Upper lobe of left lung (tissue), 6 donors: ENCODE results near the gene SUPT4H1. TPM values are rescaled to one million over a fixed set of nuclear protein-coding genes. Genes with fewer than 3 reads are reported as not detected.
A peak's percentile ranks its signal among the peaks of the same experiment; 100 is the strongest.

Experiments
- ATAC-seq, 2 donors: fragments of 200-7000 bp; cut with Tn5 transposase; one replicate each; pipeline ENCODE4 v1.9.1; 2022; ENCODE audit warnings: mild to moderate bottlenecking in 2 of 2, moderate library complexity in 2 of 2; ENCODE audit not compliant: low FRiP score in 2 of 2
- DNase-seq, 2 donors: peaks; one replicate each; pipeline ENCODE4 v3.0.0-alpha.2; 2019 to 2020
- H3K27ac ChIP-seq, 4 donors: fragments of 200-600 bp; sonication (generic); one replicate each; pipeline ENCODE4 v1.5.1; 2016 to 2019
- H3K27me3 ChIP-seq, 4 donors: fragments of 200-600 bp; sonication (generic); one replicate each; pipeline ENCODE4 v1.5.1; 2017 to 2019
- H3K36me3 ChIP-seq, 4 donors: fragments of 200-600 bp; sonication (generic); one replicate each; pipeline ENCODE4 v1.5.1; 2016 to 2019
- H3K4me1 ChIP-seq, 4 donors: fragments of 200-600 bp; sonication (generic); one replicate each; pipeline ENCODE4 v1.5.1; 2018 to 2019
- H3K4me3 ChIP-seq, 4 donors: fragments of 200-600 bp; sonication (generic); one replicate each; pipeline ENCODE4 v1.5.1; 2017 to 2019; ENCODE audit warnings: mild to moderate bottlenecking in 2 of 4, moderate library complexity in 1 of 4
- H3K9me3 ChIP-seq, 4 donors: fragments of 200-600 bp; sonication (generic); one replicate each; pipeline ENCODE4 v1.5.1; 2018 to 2019
- EP300 ChIP-seq, 4 donors: sonication (generic); formaldehyde crosslinking; IDR thresholded peaks; one replicate each; pipeline ENCODE4 v1.5.1; 2017; ENCODE audit warnings: antibody characterized with exemption in 4 of 4, control low read depth in 2 of 4
- POLR2A ChIP-seq, 4 donors: fragments of 450-650 bp; IDR thresholded peaks; one replicate each; pipeline ENCODE4 v1.5.1; 2016 to 2017; ENCODE audit warnings: antibody characterized with exemption in 4 of 4, mild to moderate bottlenecking in 2 of 4
- POLR2AphosphoS5 ChIP-seq, 2 donors: sonication (generic); formaldehyde crosslinking; IDR thresholded peaks; one replicate each; pipeline ENCODE4 v1.5.1; 2017; ENCODE audit warnings: antibody characterized with exemption in 2 of 2
- WGBS, 2 donors: methylation state at CpG; one replicate each; pipeline ENCODE4 v1.1.5; 2017 to 2018; 5-methylcytosine and 5-hydroxymethylcytosine counted together
- total RNA-seq, 6 donors: library from RNA; depleted of rRNA in 4 of 6; stranded (reverse); fragments of >200 nt in 4 of 6; gene quantifications; one replicate each; pipeline versions ENCODE4 v1.1.0 to v1.2.1, GENCODE V29; 2016 to 2021
- TF ChIP-seq, protein P1 (sequence below), 6 experiments: fragments of 450-650 bp in 4 of 6; fragments of 200-600 bp in 2 of 6; sonication (generic) in 2 of 6; IDR thresholded peaks; one replicate each; pipeline ENCODE4 v1.5.1; 2016 to 2019; ENCODE audit warnings: antibody characterized with exemption in 6 of 6
- donor health status: DM: no; HTN: no; CAD: no; lungs with moderate emphysema.
- donor health status: DM: no; HTN: yes; CAD: no; lungs with severe emphysema.

Gene SUPT4H1
- total RNA-seq, 6 donors from 2014 or later, result 22.0 to 80.5 (median 40.4) TPM

DNA sequence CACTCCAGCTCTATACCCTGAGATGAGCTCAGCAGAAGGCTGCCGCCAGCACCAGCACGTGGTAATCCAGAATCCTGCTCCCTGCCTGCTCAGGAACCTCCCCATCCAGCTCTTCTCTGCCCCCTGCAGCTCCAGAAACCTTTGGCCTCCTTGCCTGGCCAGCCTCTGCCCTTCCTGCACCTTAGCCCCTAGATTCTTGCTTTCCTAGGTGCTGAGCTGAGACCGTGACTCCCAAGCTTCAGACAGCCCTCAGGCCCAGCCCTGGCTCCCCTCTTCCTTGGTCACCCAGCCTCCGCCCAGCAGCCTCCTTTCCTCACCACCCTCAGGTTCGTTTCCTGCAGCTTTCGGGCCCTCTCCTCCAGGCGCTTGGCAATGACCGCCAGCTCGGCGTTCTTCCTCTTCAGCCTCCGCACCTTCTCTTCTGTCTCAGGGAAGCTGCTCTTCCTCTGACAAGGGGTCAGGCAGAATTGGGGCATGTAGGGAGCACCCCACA, 26.0 kb downstream of the SUPT4H1 start:
- Histone ChIP-seq H3K4me1 (peaks cover 4 to 27% (median 20%) of the 10 kb centered on the region in 4 donors), H3K36me3 (no peaks in the 10 kb centered on the region), H3K9me3 (no peaks in the 10 kb centered on the region), H3K27me3 (peaks cover 0 to 5% (median 0%) of the 10 kb centered on the region in 4 donors), H3K27ac (no peak overlapping the region), H3K4me3 (no peak overlapping the region)
- TF ChIP-seq, protein P1, sequence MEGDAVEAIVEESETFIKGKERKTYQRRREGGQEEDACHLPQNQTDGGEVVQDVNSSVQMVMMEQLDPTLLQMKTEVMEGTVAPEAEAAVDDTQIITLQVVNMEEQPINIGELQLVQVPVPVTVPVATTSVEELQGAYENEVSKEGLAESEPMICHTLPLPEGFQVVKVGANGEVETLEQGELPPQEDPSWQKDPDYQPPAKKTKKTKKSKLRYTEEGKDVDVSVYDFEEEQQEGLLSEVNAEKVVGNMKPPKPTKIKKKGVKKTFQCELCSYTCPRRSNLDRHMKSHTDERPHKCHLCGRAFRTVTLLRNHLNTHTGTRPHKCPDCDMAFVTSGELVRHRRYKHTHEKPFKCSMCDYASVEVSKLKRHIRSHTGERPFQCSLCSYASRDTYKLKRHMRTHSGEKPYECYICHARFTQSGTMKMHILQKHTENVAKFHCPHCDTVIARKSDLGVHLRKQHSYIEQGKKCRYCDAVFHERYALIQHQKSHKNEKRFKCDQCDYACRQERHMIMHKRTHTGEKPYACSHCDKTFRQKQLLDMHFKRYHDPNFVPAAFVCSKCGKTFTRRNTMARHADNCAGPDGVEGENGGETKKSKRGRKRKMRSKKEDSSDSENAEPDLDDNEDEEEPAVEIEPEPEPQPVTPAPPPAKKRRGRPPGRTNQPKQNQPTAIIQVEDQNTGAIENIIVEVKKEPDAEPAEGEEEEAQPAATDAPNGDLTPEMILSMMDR (IDR thresholded peaks at IDR 0.05), result no peak
- no peak for TF ChIP-seq EP300 (IDR thresholded peaks at IDR 0.05)
- TF ChIP-seq POLR2AphosphoS5 (IDR thresholded peaks at IDR 0.05), result no peak
- DNase-seq (no peak), ATAC-seq (no peak)
- 60 to 70% methylated on average over 11 of the region's 11 CpGs for WGBS, 2 donors

DNA sequence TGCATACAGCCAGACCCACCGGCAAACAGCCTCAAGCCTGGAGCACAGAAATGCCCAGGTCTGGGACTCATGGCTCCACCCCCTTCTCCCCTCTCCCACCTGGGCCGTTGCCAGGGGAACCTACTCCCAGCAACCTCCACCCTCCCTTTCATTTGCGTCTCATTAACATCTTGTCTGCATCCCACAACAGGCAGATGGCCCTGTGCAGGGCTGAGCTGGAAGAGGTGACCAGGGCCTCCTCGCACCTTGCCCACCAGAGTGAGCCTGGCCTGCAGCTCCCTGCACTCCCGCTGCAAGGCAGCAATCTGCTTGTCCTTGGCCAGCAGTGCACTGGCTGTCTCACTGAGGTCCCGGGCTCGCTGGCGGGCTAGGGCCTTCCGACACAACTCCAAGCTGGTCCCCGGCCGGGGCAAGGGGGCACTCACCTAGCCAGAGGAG, 26.7 kb downstream of the SUPT4H1 start:
- peaks cover 0 to 5% (median 0%) of the 10 kb centered on the region in 4 donors for H3K27me3 ChIP-seq
- no peak for ATAC-seq
- TF ChIP-seq POLR2AphosphoS5 (IDR thresholded peaks at IDR 0.05) (no peak), EP300 (IDR thresholded peaks at IDR 0.05) (no peak), POLR2A (IDR thresholded peaks at IDR 0.05) (no peak)
- TF ChIP-seq, protein P1 (IDR thresholded peaks at IDR 0.05), result no peak

GRCh38 chr17:58324409-58325288, 27.4 kb downstream of the SUPT4H1 start:
- peaks cover 4 to 27% (median 20%) of the 10 kb centered on the region in 4 donors for H3K4me1 ChIP-seq
- TF ChIP-seq POLR2AphosphoS5 (IDR thresholded peaks at IDR 0.05) (no peak), POLR2A (IDR thresholded peaks at IDR 0.05) (peak in 1 of 4 donors; percentile 35)
- peak overlapping the region in 3 of 4 donors; percentile 54 to 63 (median 61) for H3K27ac ChIP-seq
- H3K36me3 ChIP-seq, result no peaks in the 10 kb centered on the region
- peak overlapping the region; percentile 47 to 79 (median 65) for H3K4me3 ChIP-seq
- DNase-seq (peak; percentile 54 to 93), ATAC-seq (peak; percentile 56 to 75)
- WGBS, 2 donors, result 12 to 23% methylated on average over 8 to 31 of the region's 66 CpGs
- no peaks in the 10 kb centered on the region for H3K9me3 ChIP-seq
- H3K27me3 ChIP-seq, result peaks cover 0 to 5% (median 0%) of the 10 kb centered on the region in 4 donors

More for the DNA sequence above, 26.7 kb downstream of the SUPT4H1 start:
- Histone ChIP-seq H3K4me1 (peaks cover 4 to 27% (median 20%) of the 10 kb centered on the region in 4 donors), H3K27ac (no peak overlapping the region), H3K36me3 (no peaks in the 10 kb centered on the region), H3K9me3 (no peaks in the 10 kb centered on the region), H3K4me3 (peak overlapping the region in 3 of 4 donors; percentile 54 to 79 (median 76))
- DNase-seq, result peak in 1 of 2 donors; percentile 77
- WGBS, 2 donors, result 67 to 71% methylated on average over 8 to 11 of the region's 11 CpGs

DNA sequence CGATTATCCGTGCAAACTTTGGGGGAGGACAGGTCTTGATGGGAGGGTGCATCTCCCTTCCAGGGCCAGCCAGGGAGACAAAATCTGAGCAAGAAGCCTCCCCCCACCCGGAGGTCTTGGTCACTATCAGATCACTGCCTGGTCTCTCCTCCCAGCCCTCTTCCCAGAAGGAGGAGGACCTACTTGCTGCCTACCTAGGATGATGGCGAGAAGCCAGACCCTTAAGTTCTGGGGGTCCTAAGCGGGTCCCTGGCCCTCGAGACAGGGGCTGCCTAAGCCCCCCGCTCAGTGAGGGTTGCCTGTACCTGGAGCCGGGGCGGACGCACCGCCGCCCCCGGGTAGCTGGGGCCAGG, 28.0 kb downstream of the SUPT4H1 start:
- no peak for DNase-seq
- peak overlapping the region in 3 of 4 donors; percentile 54 to 63 (median 61) for H3K27ac ChIP-seq

More for the DNA sequence above, 28.0 kb downstream of the SUPT4H1 start:
- no peaks in the 10 kb centered on the region for H3K9me3 ChIP-seq
- no peak for ATAC-seq
- 9% methylated on average over 8 of the region's 13 CpGs; no CpG with 5 or more reads in 1 of the 2 donors for WGBS, 2 donors
- H3K4me1 ChIP-seq, result peaks cover 4 to 27% (median 20%) of the 10 kb centered on the region in 4 donors
- H3K27me3 ChIP-seq, result peaks cover 0 to 5% (median 0%) of the 10 kb centered on the region in 4 donors
- TF ChIP-seq POLR2A (IDR thresholded peaks at IDR 0.05), result no peak
- no peak for TF ChIP-seq EP300 (IDR thresholded peaks at IDR 0.05)
- TF ChIP-seq, protein P1 (IDR thresholded peaks at IDR 0.05), result no peak
- no peak for TF ChIP-seq POLR2AphosphoS5 (IDR thresholded peaks at IDR 0.05)
- H3K36me3 ChIP-seq, result no peaks in the 10 kb centered on the region
- peak overlapping the region in 3 of 4 donors; percentile 54 to 79 (median 76) for H3K4me3 ChIP-seq
